Duodenal mucosa (tissue), 2 donors: ENCODE data around the gene ITGA11.

Experiments
- H3K27ac ChIP-seq: one replicate; pipeline ENCODE4 v1.7.0; 2013; ENCODE audit warnings: low read depth, low read length
- H3K27me3 ChIP-seq, 2 donors: one replicate each; pipeline ENCODE4 v1.7.0; 2013; ENCODE audit warnings: low read length in 2 of 2, control low read depth in 1 of 2; ENCODE audit not compliant: insufficient read depth in 2 of 2, control insufficient read depth in 1 of 2
- H3K36me3 ChIP-seq, 2 donors: one replicate each; pipeline ENCODE4 v1.7.0; 2013; ENCODE audit warnings: low read length in 2 of 2, control low read depth in 1 of 2; ENCODE audit not compliant: insufficient read depth in 2 of 2, control insufficient read depth in 1 of 2
- H3K4me1 ChIP-seq, 2 donors: one replicate each; pipeline ENCODE4 v1.7.0; 2013; ENCODE audit warnings: low read length in 2 of 2, control low read depth in 1 of 2; ENCODE audit not compliant: insufficient read depth in 2 of 2, control insufficient read depth in 1 of 2
- H3K4me3 ChIP-seq, 2 donors: one replicate each; pipeline ENCODE4 v1.7.0; 2013; ENCODE audit warnings: low read length in 2 of 2, low read depth in 1 of 2
- H3K9ac ChIP-seq, 2 donors: one replicate each; pipeline ENCODE4 v1.7.0; 2013; ENCODE audit warnings: low read length in 2 of 2, low read depth in 1 of 2
- H3K9me3 ChIP-seq, 2 donors: one replicate each; pipeline ENCODE4 v1.7.0; 2013; ENCODE audit warnings: low read length in 2 of 2, control low read depth in 1 of 2; ENCODE audit not compliant: control insufficient read depth in 1 of 2

The ITGA11 gene

DNA sequence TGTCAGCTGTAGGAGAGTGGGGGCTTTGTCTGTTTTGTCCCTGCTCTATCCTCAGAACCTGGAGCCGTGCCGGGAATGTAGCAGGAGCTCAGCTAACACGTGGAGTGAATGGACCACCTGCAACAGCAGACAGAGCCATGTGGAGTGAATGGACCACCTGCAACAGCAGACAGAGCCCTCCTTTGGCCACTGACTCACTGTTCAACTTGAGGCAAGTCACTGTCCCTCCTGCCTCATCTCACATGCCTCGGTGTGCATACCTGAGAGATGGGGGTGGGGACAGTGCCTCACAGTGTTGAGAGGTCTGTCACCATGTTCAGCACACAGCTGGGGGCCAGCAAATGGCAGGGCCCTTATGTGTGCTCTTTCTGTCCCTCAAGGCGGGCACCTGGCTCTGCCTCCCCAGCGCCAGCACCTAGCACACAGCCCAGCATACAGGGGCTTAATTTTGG is 126.5 kb downstream of the ITGA11 start:
- H3K4me3 ChIP-seq: no peak overlapping the region
- H3K4me1 ChIP-seq: peaks cover 10 to 13% of the 10 kb centered on the region in 2 donors
- no peak overlapping the region for H3K9ac ChIP-seq
- no peaks in the 10 kb centered on the region for H3K27me3 ChIP-seq
- no peak overlapping the region for H3K27ac ChIP-seq
- no peaks in the 10 kb centered on the region for H3K36me3 ChIP-seq
- H3K9me3 ChIP-seq: no peaks in the 10 kb centered on the region

DNA sequence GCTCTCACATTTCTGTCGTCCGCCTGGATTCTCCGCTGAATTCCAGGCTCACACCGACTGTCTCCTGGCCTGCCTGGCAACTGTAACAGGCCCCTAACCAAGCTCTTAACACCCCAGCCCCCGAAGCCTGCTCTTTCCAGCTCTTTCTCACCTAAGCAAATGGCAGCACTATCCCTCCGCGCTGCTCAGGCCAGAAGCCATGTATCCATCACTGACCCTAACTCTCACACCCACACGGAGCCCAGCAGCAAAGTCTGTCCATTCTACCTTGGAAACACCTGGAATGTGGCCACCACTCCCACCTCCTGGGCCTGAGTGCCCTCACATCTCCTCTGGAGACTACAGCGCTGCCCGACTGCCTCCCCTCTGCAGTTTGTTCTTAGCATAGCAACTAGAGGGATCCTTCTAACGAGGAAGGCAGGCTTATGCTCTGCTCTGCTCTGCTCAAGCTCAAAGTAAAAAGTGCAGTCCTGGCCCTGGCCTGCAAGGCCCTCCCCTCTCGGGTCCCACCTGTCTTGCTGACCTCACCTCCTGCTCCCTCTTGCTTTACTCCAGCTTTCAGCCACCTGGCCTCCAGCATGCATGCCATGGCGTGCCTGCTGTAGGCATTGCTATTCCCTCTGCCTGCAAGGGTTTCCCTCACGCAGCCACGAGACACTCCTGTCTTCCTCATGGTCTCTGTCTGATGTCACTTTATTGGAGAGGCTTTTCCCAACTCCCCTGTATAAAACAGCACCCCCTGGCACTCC is 127.2 kb downstream of the ITGA11 start:
- H3K4me1 ChIP-seq: peaks cover 16 to 20% of the 10 kb centered on the region in 2 donors
- no peaks in the 10 kb centered on the region for H3K36me3 ChIP-seq
- no peak overlapping the region for H3K9ac ChIP-seq
- no peak overlapping the region for H3K27ac ChIP-seq
- no peaks in the 10 kb centered on the region for H3K9me3 ChIP-seq
- H3K27me3 ChIP-seq: no peaks in the 10 kb centered on the region
- no peak overlapping the region for H3K4me3 ChIP-seq

DNA sequence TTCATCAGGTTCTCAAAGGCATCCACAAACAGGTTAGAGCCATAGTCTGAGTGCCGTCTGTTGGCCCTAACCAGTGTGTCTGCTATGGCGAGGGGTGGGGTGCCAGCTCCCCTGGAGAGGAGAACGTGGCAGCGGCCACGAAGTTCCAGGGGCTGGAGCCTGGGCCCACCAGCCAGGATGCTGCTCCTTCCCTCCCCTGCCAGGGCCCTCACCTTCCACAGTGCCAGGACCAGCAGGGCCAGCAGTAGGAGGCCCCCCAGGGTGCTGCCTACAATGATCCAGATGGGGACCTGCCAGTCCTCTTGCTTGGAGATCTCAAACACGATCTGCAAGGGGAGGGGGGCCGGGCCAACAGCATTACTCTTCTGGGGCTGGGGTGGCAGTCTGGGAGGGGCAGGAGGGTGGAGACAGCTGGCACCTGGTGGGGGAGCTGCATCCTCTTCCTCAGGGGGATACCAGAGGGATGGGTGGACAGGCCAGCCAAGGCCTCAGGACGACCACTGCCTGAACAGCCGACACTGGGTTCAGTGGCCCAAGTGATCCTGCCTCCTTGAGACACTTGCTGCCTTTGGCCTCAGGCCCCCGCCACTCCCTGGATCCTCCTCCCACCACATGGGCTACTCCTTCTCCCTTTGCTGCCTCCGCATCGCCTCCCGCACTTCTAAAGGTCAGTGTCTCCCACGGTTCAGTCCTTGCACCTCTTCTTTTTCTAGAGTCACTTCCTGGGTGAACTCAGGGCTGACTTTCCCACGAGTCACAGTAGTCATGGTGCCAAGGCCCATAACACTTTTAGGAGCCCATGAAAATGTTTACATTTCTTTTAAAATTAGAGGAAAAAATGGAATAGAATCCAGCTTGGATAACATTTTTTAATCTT is 128.2 kb downstream of the ITGA11 start:
- no peak overlapping the region for H3K4me3 ChIP-seq
- no peak overlapping the region for H3K27ac ChIP-seq
- no peak overlapping the region for H3K9ac ChIP-seq
- H3K27me3 ChIP-seq: no peaks in the 10 kb centered on the region
- H3K9me3 ChIP-seq: no peaks in the 10 kb centered on the region
- H3K4me1 ChIP-seq: peaks cover 25 to 28% of the 10 kb centered on the region in 2 donors
- H3K36me3 ChIP-seq: no peaks in the 10 kb centered on the region

DNA sequence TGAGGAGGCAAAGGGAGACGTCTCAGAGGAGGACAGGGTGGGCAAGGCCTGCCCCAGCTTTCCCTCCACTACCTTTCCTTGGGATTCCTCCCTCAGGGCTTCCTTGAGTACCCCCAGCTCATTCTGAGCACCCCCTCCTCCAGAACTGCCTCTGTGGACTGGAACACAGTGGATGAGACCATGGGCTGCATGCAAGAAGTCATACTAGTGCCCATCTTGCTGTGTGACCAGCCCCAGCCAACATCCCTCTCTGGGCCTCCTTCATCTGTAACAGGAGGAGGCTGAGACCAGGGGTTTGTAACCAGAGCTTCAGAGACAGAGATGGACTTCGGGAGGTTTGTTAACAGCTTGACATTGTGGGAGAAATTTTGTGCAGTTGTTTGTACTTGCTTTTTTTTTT is 128.8 kb downstream of the ITGA11 start:
- H3K27me3 ChIP-seq: no peaks in the 10 kb centered on the region
- no peak overlapping the region for H3K9ac ChIP-seq
- peaks cover 28 to 30% of the 10 kb centered on the region in 2 donors for H3K4me1 ChIP-seq
- no peak overlapping the region for H3K4me3 ChIP-seq
- H3K36me3 ChIP-seq: no peaks in the 10 kb centered on the region
- no peaks in the 10 kb centered on the region for H3K9me3 ChIP-seq
- H3K27ac ChIP-seq: no peak overlapping the region

DNA sequence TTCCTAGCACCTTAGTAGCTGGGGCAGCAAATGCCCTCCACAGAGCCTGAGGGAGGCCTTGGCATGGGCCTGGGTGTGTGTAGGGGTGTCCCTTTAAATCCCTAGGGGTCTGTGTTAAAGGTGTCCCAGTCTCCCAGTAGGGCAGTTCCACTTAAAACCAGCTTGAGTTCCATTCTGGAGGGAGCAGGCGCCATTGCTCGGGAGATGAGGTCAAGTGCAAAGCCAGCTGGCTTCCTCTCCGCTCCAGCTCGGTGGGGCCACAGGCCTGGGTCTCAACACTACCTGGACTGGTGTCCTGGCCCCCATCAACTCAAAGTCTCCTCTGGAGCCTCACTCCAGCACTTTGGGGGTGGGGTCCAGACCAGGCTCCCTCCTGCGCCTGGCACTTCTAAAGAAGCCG is 129.2 kb downstream of the ITGA11 start:
- H3K27me3 ChIP-seq: no peaks in the 10 kb centered on the region

DNA sequence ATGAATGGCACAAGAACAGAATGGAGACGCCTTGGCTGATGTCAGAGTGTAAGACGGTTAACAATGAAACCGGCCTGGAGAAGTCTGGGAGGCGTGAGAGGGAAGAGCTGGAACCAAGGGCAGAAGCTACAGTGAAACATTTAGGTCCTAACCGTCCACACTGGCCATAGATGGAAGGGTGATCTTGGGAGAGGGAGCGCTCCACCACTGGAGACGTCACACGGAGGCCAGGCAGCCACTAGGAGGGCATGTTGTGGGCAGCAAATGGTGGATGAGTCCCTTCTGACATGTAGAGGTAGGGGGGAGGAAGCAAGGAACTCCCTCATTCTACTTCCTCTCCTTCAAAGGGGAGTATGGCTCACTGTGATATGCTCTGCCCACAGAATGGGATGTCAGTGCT is 130.7 kb downstream of the ITGA11 start:
- no peak overlapping the region for H3K9ac ChIP-seq
- no peaks in the 10 kb centered on the region for H3K9me3 ChIP-seq
- no peak overlapping the region for H3K27ac ChIP-seq
- H3K4me1 ChIP-seq: peaks cover 25 to 31% of the 10 kb centered on the region in 2 donors
- H3K4me3 ChIP-seq: no peak overlapping the region
- H3K36me3 ChIP-seq: peaks cover 0 to 4% of the 10 kb centered on the region in 2 donors
- no peaks in the 10 kb centered on the region for H3K27me3 ChIP-seq

More for the DNA sequence above, 129.2 kb downstream of the ITGA11 start:
- no peak overlapping the region for H3K4me3 ChIP-seq
- peaks cover 0 to 1% of the 10 kb centered on the region in 2 donors for H3K36me3 ChIP-seq
- no peak overlapping the region for H3K9ac ChIP-seq
- H3K27ac ChIP-seq: no peak overlapping the region
- no peaks in the 10 kb centered on the region for H3K9me3 ChIP-seq
- peaks cover 28 to 31% of the 10 kb centered on the region in 2 donors for H3K4me1 ChIP-seq

DNA sequence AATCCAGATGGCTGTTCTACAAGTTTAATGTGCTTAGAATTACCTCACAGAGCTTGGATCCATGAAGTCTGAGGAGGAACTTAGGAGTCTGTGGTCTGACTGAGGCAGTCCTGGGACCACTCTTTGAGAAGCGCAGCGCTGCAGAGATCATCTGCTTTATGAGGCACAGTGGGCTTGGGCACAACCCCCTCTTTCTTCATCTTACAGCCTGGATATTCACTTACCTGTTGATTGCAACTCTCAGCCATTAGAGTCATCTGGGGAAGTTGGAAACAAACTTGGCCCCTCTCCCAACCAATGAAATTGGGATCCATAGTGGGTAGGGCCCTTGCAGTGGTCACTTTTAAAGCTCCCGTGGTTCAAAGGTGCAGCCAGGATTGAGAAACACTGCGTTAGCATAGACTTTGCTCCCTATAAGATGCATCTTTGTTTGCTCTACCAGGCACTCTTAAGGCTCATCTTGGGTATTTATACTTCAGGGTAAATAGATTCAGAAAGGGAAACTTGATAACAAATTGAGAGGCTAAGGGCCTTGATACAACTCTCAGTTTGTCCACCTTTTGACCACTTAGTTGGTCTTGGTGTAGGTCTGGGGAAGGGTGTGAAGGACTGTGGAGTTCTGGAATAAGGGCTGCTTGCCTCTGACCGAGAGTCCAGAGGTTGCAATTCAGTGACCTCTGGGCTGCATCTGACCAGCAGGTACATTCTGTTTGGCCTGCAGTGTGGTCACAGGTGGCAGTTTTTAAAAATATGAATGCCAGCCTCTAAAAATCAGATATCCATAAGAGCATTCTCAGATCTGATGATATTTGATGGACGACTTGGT is 131.6 kb downstream of the ITGA11 start:
- Histone ChIP-seq H3K4me3 (no peak overlapping the region), H3K4me1 (peaks cover 22 to 30% of the 10 kb centered on the region in 2 donors), H3K9ac (no peak overlapping the region), H3K36me3 (peaks cover 0 to 4% of the 10 kb centered on the region in 2 donors), H3K27ac (no peak overlapping the region), H3K9me3 (no peaks in the 10 kb centered on the region), H3K27me3 (no peaks in the 10 kb centered on the region)

DNA sequence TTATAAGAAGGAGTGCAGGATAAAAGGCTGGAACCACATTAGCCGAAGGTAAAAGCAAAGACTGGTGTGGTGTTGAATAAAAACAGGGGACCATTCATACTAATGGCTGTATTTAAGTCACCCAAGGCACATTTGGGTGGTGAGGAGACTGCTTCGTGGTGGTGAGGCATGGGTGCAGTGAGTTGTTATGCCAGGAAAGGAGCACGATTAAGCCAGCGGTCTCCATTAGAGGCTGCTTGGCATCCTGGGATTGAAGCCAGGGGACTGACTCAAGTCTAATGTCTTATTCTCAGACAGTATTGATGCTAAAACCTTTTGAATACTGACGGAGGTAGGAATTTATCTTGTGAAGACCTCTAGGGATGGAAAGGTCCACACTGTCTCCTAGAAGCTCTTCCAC is 132.5 kb downstream of the ITGA11 start:
- Histone ChIP-seq H3K27me3 (no peaks in the 10 kb centered on the region), H3K9ac (no peak overlapping the region), H3K4me3 (peak overlapping the region; percentile 55 to 65), H3K27ac (no peak overlapping the region), H3K36me3 (peaks cover 0 to 4% of the 10 kb centered on the region in 2 donors), H3K4me1 (peaks cover 15 to 26% of the 10 kb centered on the region in 2 donors), H3K9me3 (no peaks in the 10 kb centered on the region)

DNA sequence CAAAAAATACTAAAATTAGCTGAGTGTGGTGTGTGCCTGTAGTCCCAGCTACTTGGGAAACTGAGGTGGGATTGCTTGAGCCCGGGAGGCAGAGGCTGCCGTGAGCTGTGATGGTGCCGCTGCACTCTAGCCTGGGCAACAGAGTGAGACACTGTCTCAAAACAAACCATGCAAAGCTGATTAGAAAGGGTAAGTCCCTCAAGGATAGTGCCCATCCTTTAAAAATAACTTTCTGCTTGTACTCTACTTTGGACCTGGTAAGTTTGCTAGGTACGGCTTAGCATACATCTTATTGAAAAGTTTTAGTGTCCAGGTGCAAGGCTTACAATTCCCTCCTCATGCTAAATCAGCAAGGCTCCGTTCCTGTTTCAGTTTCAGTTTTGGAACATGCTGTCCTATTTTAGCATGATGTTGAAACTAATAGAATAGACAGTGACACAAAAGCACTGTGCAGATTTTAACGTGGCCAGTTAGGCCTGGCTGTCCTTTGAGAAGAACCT is 133.0 kb downstream of the ITGA11 start:
- Histone ChIP-seq H3K27me3 (no peaks in the 10 kb centered on the region), H3K27ac (no peak overlapping the region), H3K9ac (no peak overlapping the region), H3K4me3 (peak overlapping the region; percentile 55 to 65), H3K36me3 (peaks cover 0 to 4% of the 10 kb centered on the region in 2 donors), H3K9me3 (no peaks in the 10 kb centered on the region), H3K4me1 (peaks cover 15 to 26% of the 10 kb centered on the region in 2 donors)
